ENCODE results near the gene LGALS16.

- TF ChIP-seq POLR2AphosphoS5 (IDR thresholded peaks at IDR 0.05; ENCODE audit: low read depth) (no peak), CTCF (IDR thresholded peaks at IDR 0.05; ENCODE audit: insufficient read depth, low read length) (no peak), REST (IDR thresholded peaks at IDR 0.05; ENCODE audit: insufficient replicate concordance, low read depth) (no peak)
These were observed 38.0 kb upstream of the LGALS16 start for GRCh38 chr19:39617745-39618144.

Data from HL-60 (cell line).